Measurements from ENCODE around the gene TTC6. TPM values are rescaled to one million over a fixed set of nuclear protein-coding genes. Genes with fewer than 3 reads are reported as not detected.

Gene TTC6
- total and polyA plus RNA-seq, 2 of the 4 experiments (the other 2 are of a cell fraction) = under 0.01 to 0.12 TPM

- no TSS peak for BruUV-seq (replicated peaks)
- no peak overlapping the region for H4K8ac ChIP-seq (ENCODE audit: low read depth in 2 of 2, low read length in 2 of 2)
- DNase-seq (no peak), ATAC-seq (ENCODE audit: low read depth) (peak; percentile 55)
- H2BK20ac ChIP-seq (ENCODE audit: low read depth, low read length) = no peak overlapping the region
- no peak overlapping the region for H2BK120ac ChIP-seq (ENCODE audit: low read depth, low read length)
- H2AK9ac ChIP-seq (replicated peaks; ENCODE audit: low read depth, low read length, poor library complexity) = no peak overlapping the region
- WGBS, 2 experiments (ENCODE audit: extremely low coverage in 2 of 2, insufficient read length in 1 of 2) = 5% methylated on average over 11 of the region's 67 CpGs; no CpG with 5 or more reads in 1 of the 2 experiments
- H2AK5ac ChIP-seq (ENCODE audit: low read depth, low read length) = no peak overlapping the region
- no peak overlapping the region for H3K23ac ChIP-seq (ENCODE audit: low read depth, low read length)
- no peak overlapping the region for H3K9ac ChIP-seq (ENCODE audit: low read depth, low read length)
- no peak overlapping the region for H3K56ac ChIP-seq (ENCODE audit: extremely low read depth, insufficient read depth, low read length)
- no peak overlapping the region for H3K4ac ChIP-seq (ENCODE audit: low read depth, low read length)
- H3K79me1 ChIP-seq (ENCODE audit: low read depth in 1 of 2, low read length in 2 of 2) = no peaks in the 10 kb centered on the region
- H3K18ac ChIP-seq (ENCODE audit: low read depth, low read length) = no peak overlapping the region
- H3K36me3 ChIP-seq (ENCODE audit: control insufficient read depth, insufficient read depth, low read length) = no peaks in the 10 kb centered on the region
- in situ Hi-C loops (cut with MboI; ENCODE audit: low sequenced_read_pairs) = loop anchor here (10.0 kb wide), 1 partner anchor 339 kb away; no protein-coding TSS in a partner anchor
- intact Hi-C loops (cut with micrococcal nuclease) = no loop called here
- no peak overlapping the region for H4K5ac ChIP-seq (ENCODE audit: low read depth, low read length)
- H4K20me1 ChIP-seq (ENCODE audit: insufficient read depth, low read length) = peaks cover 8% of the 10 kb centered on the region; the same call in 1 of the 2 replicates
- peaks cover 63% of the 10 kb centered on the region for H3K27me3 ChIP-seq (ENCODE audit: control insufficient read depth, insufficient read depth, low read length)
- H3K14ac ChIP-seq (replicated peaks; ENCODE audit: low read depth, low read length) = no peak overlapping the region
- peak overlapping the region; percentile 10; the same call in 1 of the 2 replicates for H3K4me3 ChIP-seq (ENCODE audit: insufficient read depth, low read depth, low read length)
- peak overlapping the region; percentile 14; the same call in 1 of the 2 replicates for H3K4me2 ChIP-seq (ENCODE audit: low read depth, low read length)
- H2BK15ac ChIP-seq (ENCODE audit: low read depth, low read length) = no peak overlapping the region
- H3K27ac ChIP-seq (ENCODE audit: insufficient read depth, low read length) = no peak overlapping the region
- peaks cover 11% of the 10 kb centered on the region; the same call in 1 of the 2 replicates for H3K9me3 ChIP-seq (ENCODE audit: control insufficient read depth, insufficient read depth, low read length)
- dilution Hi-C loops (cut with HindIII; ENCODE audit: low sequenced_read_pairs, unreplicated experiment) = no loop called here
- CTCF ChIA-PET = no interaction called here
- H3K9me1 ChIP-seq (ENCODE audit: insufficient read depth, low read length) = no peaks in the 10 kb centered on the region
- peaks cover 3% of the 10 kb centered on the region; the same call in 1 of the 2 replicates for H3K4me1 ChIP-seq (ENCODE audit: control insufficient read depth, insufficient read depth, low read length)
- TF ChIP-seq CHD1 (IDR thresholded peaks at IDR 0.05; ENCODE audit: low read depth, low read length) = no peak
- no peak for TF ChIP-seq CEBPB (IDR thresholded peaks at IDR 0.05; ENCODE audit: low read depth, low read length)
- no peak for TF ChIP-seq SMC3 (IDR thresholded peaks at IDR 0.05; ENCODE audit: low read depth, low read length)
- POLR2A ChIA-PET (ENCODE audit: unreplicated experiment) = interaction anchor here (0.5 kb wide), 1 partner anchor 22 kb away, joined by 3 read pairs; no protein-coding TSS in a partner anchor
- H2AFZ ChIP-seq (replicated peaks; ENCODE audit: low read length, poor library complexity) = peak overlapping the region; percentile 59
- no peak overlapping the region for H2BK5ac ChIP-seq (ENCODE audit: low read depth, low read length, poor library complexity, severe bottlenecking)
- H4K91ac ChIP-seq (ENCODE audit: insufficient read depth, low read depth, low read length) = no peak overlapping the region
These were observed 11.8 kb upstream of the TTC6 start for GRCh38 chr14:37583358-37584210.

Measured in IMR-90 (cell line).